ENCODE measurements around the gene TUFT1.
"Not testable (repeated sequence)": the region's sequence is repeated elsewhere in the genome, so short reads cannot be mapped to it uniquely, and the experiment has no call there.

Gene TUFT1

DNA sequence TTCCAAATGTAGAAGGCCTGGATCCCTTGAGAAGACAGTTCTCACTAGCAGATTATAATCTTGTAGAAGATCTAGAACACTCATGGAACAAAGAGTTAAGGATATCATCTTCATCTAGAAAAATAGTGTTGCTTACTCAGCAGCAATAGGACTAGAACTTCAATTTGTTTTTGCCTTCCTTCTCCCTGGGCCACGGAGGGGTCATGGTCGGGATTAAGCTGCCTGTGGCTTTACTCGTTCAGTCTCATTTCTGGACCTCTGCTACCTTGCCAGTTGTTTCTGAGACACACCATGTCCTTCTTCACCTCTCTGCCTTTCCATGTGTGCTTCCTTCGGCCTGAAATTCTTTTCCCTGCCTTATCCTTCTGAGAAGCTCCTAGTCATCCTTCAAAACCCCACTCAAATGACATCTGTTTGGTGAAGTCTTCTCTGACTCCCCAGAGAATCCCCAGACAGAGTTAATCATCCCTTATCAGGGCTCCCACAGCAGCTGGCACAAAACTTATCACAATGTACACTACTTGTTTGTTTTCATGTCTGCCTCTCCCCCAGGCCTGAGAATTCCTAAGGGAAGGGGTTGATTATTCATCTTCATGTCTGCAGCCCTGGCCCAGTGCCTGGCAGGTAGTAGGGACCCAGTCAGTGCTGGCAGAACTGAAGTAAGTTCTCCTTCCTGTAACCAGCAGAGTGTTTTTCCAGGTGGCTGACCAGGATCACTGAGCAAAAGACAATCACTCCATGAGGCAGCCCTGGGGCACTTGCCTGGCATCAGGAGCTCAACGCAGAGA is 56.3 kb downstream of the TUFT1 start:
- TF ChIP-seq, protein P1, sequence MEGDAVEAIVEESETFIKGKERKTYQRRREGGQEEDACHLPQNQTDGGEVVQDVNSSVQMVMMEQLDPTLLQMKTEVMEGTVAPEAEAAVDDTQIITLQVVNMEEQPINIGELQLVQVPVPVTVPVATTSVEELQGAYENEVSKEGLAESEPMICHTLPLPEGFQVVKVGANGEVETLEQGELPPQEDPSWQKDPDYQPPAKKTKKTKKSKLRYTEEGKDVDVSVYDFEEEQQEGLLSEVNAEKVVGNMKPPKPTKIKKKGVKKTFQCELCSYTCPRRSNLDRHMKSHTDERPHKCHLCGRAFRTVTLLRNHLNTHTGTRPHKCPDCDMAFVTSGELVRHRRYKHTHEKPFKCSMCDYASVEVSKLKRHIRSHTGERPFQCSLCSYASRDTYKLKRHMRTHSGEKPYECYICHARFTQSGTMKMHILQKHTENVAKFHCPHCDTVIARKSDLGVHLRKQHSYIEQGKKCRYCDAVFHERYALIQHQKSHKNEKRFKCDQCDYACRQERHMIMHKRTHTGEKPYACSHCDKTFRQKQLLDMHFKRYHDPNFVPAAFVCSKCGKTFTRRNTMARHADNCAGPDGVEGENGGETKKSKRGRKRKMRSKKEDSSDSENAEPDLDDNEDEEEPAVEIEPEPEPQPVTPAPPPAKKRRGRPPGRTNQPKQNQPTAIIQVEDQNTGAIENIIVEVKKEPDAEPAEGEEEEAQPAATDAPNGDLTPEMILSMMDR (conservative IDR thresholded peaks at IDR 0.05; ENCODE audit: low read depth, low read length) = no peak

DNA sequence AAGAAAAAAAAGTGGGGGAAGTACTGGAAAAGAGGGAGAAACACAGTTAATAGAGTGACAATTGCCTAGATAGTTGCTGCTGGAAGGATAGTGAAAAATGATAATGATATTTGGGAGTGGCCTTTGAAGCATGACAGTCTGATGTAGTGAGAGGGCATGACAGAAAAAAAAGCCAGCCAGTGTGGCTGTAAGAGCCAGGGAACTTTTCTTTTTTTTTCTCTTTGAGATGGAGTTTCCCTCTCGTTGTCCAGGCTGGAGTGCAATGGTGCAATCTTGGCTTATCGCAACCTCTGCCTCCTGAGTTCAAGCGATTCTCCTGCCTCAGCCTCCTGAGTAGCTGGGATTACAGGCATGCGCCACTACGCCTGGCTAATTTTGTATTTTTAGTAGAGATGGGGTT is 62.4 kb downstream of the TUFT1 start:
- not testable (repeated sequence) for H3K4me3 ChIP-seq (ENCODE audit: low read depth, low read length); DNase-seq (ENCODE audit: low read depth)

More for the DNA sequence above, 56.3 kb downstream of the TUFT1 start:
- H3K4me3 ChIP-seq (ENCODE audit: low read depth, low read length) = no peak overlapping the region
- DNase-seq (ENCODE audit: low read depth) = peak; percentile 19

DNA sequence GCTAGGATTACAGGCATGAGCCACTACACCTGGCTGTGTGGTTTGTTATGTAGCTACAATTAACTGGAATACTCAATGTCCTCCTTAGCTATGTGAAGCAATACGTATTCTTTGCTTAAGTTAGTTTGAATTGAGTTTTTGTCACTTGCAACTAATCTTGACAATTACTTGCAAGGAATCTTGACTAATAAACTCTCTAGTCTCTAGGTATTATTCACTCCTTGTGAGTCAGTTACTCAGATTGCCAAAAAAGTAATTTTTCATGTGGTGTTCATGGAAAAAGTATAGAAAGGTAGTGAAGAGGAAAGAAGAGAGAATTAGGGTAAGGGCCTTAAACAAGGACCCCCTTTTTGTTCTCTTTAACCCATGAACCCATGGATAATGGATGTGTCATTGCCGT is 64.2 kb downstream of the TUFT1 start:
- TF ChIP-seq, protein P1 (conservative IDR thresholded peaks at IDR 0.05; ENCODE audit: low read depth, low read length) = no peak
- DNase-seq (ENCODE audit: low read depth) = no peak
- no peak overlapping the region for H3K4me3 ChIP-seq (ENCODE audit: low read depth, low read length)

DNA sequence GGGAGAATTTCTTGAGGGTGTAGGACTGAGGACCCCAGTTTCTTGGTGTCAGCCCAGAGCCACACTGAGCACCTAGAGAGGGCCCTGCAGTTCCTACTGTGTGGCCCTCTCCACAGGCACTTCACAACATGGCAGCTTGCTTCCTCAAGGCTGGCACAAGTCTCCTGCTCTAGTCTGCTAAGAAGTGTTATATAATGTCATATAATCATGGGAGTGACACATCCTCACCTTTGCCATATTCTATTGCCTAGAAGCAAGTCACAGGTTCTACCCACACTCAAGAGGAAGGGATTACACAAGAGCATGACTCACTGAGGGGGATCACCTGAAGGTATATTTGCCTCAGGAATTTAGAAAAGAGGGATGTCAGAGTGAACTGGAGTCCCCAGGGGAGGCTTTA is 66.3 kb downstream of the TUFT1 start:
- DNase-seq (ENCODE audit: low read depth) = peak; percentile 40
- TF ChIP-seq, protein P1 (conservative IDR thresholded peaks at IDR 0.05; ENCODE audit: low read depth, low read length) = no peak
- H3K4me3 ChIP-seq (ENCODE audit: low read depth, low read length) = no peak overlapping the region

DNA sequence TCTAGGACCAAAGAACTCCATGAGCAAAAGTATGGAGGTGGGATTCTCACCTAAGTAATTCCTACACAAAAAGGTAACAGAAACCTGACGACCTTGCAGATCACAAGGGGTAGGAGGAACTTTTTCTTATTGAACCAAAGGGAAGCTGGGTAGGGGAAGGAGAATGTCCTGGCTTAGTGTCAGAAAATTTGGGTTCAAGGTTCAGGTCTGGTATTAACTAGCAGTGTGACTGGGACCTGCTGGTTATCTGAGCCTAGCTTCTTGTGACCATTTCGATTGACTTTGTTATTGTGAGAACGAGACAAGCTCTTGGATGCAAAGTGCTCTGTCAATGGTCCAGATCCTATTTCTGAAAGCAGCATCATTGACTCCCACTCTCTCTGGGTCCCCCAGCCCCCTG is 66.7 kb downstream of the TUFT1 start:
- DNase-seq (ENCODE audit: low read depth) = no peak
- H3K4me3 ChIP-seq (ENCODE audit: low read depth, low read length) = no peak overlapping the region
- TF ChIP-seq, protein P1 (conservative IDR thresholded peaks at IDR 0.05; ENCODE audit: low read depth, low read length) = no peak

DNA sequence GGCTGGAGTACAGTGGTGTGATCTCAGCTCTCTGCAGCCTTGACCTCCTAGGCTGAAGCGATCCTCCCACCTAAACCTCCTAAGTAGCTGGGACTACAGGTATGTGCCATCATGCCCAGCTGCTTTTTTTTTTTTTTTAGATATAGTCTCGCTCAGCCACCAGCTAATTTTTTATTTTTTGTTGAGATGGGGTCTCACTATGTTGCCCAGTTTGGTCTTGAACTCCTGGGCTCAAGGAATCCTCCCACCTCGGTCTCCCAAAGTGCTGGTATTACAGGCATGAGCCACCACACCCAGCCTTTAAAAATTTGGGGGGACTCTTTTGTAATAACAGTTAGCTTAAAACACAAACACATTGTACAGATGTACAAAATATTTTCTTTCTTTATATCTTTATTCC is 70.0 kb downstream of the TUFT1 start:
- TF ChIP-seq, protein P1 (conservative IDR thresholded peaks at IDR 0.05; ENCODE audit: low read depth, low read length) = no peak
- DNase-seq (ENCODE audit: low read depth) = no peak
- H3K4me3 ChIP-seq (ENCODE audit: low read depth, low read length) = no peak overlapping the region

DNA sequence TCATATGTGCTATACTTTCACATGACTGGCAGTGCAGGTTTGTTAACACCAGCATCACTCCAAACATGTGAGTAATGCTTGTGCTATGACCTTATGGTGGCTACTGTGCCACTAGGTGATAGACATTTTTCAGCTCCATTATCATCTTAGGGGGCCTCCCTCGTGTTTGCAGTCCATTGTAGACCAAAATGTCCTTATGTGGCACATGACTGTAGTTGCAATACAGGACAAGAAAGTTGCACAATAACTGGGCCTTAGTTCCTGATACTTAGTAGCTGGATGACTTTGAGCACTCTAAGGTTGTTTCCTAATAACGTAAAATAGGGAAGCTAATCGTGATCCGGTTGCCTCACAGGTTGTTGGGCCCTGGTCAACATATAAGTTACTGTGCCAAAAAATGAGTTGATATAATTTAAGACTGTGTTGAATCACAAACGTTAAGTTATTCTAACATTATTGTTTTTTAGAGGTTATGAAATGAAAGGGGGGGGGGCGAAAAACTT is 71.2 kb downstream of the TUFT1 start:
- TF ChIP-seq, protein P1 (conservative IDR thresholded peaks at IDR 0.05; ENCODE audit: low read depth, low read length) = no peak
- H3K4me3 ChIP-seq (ENCODE audit: low read depth, low read length) = no peak overlapping the region
- DNase-seq (ENCODE audit: low read depth) = peak; percentile 83

Measured in choroid plexus epithelial cell (primary cell).